B cell (primary cell): ENCODE measurements around the gene TFCP2L1.

Source experiments
- CTCF ChIP-seq: fragments of 200-600 bp; IDR thresholded peaks from one replicate; pipeline ENCODE4 v1.8.0; 2022; ENCODE audit warnings: antibody characterized with exemption, mild to moderate bottlenecking
- EZH2 ChIP-seq: IDR thresholded peaks from 2 replicates; pipeline ENCODE4 v1.6.1; 2012; ENCODE audit warnings: borderline replicate concordance, low read depth, mild to moderate bottlenecking, moderate library complexity, low read length; ENCODE audit not compliant: insufficient read depth, poor library complexity, severe bottlenecking

GRCh38 chr2:121185571-121186074 is 99.4 kb downstream of the TFCP2L1 start:
- TF ChIP-seq CTCF (no peak), EZH2 (no peak)
